OCI-M1 (cell line): ENCODE data around the gene SRGAP3.
A peak's percentile ranks its signal among the peaks of the same experiment; 100 is the strongest.

Experiments used
- DNase-seq: peaks from one replicate; lab custom pipeline; 2025; lab: John Stamatoyannopoulos, UW

Gene SRGAP3

DNA sequence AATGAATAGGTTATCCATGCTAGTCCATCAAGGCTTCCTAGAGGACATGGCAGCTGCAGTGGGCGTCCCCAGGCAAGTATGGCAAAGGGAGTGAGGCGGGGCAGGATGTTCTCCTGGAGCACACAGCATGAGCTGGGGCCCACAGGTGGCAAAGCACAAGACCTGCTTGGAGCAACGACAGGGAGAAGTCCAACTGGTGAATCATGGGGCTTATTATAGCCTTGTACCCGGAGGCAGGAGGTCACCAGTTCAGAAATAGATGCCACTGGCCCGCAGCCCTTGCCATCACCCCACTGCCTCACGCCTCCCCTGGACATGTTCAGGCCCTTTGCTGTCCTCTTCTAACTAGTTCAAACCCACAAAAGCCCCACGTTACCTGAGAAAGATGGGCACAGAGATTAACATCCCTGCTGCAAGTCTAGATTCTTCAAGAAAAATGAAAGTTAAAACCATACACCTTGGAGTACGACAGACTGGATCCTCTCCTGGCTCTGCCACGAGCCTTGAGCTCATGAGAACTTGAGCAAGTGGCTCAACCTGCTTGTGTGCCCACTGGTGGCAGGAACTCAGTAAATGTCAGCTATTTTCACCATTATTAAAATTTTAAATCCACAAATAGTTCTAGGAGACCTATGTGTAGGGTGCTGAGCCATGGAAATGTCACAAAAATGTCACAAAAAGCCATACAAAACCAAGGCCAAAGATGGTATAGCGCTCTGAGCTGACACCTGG lies 1.8 kb upstream of the SRGAP3 start:
- no peak for DNase-seq

DNA sequence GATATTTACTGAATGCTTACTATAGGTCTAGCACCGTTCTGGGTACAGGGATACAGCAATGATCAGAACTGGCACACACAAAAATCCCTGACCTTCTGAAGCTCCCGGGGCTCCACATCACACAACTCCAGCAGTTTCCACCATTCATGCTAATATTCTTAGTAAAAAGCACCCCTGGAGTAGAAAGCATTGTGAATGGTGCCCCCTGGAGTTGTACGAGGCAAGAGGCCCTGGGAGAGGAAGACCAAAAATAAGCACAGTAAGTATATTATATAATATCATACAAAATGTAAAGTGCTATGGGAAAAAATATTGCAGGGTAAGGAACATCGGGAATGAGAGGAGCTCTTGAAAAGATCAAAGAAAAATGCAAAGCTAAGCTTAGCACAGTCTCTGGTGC lies 790 bp upstream of the SRGAP3 start:
- no peak for DNase-seq

DNA sequence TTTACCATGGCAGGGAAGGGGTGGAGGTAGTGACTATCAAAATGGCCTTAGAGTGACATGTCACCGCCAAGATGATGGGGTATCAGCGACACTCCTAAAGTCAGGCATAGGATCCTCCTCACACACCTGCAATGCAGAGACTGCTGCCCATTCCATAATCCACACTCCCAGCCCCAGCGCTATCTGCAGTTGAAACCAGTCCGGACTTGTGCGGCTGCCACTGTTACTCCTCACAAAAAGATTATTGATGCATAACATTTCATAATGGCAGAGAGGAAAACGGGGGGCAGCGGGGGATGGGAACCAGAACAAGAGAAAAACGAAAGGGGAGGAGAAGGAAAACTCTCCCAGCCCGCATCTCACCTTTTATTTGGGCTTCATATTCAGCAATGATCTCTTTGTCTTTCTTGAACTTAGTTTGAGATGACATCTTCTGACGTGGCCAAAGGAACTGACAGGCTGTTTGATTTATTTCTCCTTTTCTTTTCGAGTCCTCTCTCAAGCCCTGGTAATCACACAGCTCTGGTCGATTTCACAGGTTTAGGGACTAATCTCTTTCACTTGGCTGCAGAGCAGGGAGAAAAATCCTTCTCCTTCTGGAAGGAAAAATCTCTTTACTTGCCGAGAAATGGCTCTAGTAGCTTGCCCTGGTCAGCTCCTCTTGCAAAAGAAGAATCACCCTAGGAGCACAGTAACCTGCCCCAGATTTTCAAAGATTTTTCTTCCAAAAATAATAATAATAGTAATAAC lies 749 bp downstream of the SRGAP3 start:
- peak; percentile 46 for DNase-seq

DNA sequence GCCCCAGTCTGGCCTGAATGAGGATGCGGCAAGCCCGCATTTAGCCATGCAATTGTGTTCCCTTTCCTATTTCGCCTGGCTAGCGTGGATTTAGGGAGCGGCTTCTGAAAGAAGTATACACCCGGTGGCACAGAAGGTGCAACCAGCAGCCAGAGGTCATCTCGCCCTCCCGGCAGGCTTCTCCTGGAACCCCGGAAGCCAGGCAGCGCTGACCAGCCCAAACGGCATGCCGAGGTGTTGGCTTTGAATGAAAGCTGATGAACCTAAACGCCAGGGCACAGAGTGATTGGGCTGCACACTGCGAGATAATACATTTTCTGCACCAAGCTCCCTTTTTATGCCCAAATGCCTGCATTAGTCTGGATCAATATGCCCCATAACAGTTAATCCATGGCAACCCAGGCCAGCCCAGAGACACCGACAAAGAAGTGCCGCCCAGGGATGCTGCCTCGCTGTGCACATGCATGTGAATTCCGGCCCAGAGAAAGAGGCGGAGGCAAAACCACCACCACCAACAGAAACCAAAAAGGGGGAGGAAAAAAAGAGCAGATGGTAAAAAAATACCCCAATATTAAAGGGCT lies 1.4 kb downstream of the SRGAP3 start:
- DNase-seq: no peak

DNA sequence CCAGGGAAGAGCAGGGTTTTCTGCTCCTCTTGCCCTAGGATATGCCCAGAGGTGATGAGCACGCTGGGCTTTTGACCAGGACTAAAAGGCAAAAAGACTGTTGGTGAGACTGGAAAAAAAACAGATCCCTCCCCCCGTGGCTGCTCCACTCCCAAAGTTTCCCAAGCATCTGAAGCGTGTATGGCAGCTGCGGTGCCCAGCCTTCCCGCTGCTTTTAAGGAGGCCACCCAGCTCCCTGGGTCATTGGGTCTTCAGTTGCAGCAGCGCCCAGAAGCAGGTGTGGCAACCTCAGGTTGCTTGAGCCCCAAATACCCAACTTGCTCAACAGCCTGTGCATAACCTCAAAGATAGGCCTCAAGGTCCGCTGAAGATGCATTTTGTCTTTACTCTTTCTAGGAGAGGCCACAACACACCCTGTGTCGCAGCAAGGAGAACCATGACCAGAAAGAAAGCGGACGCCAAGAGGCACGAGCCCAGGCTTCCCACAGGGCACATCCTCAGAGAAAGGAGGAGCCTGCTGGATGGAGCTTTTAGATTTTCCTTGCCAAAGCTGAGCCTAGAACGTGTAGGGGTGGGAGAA lies 2.0 kb downstream of the SRGAP3 start:
- no peak for DNase-seq

DNA sequence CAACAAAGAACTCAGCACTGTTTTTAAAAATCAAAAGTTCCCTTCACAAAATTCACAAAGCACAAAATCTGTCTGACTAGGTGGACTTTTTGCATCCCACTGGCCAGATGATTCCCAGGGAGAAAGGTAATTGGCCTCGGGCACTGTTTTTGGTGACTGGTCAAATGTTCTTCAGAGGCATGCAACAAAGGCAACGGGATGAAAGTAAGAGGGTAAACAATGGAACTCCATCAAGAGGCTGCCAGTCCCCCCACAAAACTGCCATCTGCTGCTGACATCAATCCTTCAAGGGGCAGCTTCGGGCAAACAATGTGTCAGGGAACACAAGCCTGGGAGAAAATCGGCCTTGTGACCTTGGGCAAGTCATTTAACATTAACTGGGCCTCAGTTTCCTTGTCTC lies 3.3 kb downstream of the SRGAP3 start:
- no peak for DNase-seq

DNA sequence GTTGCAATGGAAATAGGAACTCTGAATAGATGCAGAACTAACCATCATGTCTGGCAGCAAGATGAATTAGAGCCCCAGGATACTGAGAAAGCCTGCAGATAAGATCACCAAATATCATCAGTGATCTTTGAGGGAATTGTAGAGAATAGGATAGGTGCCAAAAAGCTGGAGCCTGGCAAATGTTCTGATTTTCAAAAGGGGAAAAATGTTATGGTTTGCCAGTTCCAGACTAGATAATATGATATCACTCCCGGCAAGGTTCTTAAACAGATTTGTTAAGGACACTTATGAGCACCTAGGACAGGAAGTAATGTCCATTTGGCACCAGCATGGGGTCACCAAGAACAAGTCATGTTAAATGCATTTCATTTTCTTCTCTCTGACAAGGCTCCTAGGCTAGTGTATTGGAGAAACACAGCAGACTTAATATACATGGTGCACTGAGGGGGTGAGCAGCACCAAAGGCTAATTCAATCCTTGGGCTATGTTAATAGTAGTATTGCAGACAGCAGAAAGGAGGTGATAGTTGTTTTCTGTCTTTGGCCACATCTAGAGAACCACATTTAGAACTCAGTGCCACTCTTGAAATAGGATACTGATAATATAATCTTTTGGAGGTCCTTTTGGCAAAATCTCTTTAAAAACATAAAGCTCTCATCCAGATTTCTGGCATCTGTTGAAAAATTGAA lies 4.8 kb downstream of the SRGAP3 start:
- DNase-seq: no peak

DNA sequence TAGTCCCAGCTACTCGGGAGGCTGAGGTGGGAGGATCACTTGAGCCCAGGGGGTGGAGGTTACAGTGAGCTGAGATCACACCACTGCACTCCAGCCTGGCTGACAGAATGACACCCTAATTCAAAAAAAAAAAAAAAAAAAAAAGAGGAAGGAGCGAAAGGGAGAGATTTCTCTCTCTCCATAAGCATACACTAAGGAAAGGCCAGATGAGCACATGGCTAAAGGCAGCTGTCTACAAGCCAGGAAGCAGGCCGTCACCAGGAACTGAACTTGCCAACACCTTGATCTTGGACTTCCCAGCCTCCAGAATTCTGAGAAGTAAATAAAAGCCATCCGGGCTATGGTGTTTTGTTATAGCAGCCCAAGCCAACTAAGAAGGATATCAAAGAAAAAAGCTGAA lies 7.5 kb downstream of the SRGAP3 start:
- DNase-seq: no peak

DNA sequence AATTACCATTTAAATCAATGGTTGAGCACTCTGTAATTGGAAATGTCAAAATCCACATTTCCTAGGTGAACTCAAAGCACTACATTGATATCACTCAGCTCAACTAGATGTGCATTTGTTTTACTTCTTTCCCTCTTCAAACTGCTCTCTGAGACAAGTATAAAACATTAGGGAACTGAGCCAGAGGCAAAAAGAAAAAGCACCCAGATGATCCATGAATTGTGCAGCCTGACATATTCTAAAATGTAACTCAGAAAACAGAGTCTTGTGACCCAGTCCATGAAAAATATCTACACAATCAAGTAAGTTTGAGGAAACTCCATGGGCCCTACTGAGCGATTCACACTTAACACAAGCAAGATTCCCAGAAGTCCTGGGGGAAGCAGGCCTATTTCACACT lies 9.8 kb downstream of the SRGAP3 start:
- DNase-seq: no peak

DNA sequence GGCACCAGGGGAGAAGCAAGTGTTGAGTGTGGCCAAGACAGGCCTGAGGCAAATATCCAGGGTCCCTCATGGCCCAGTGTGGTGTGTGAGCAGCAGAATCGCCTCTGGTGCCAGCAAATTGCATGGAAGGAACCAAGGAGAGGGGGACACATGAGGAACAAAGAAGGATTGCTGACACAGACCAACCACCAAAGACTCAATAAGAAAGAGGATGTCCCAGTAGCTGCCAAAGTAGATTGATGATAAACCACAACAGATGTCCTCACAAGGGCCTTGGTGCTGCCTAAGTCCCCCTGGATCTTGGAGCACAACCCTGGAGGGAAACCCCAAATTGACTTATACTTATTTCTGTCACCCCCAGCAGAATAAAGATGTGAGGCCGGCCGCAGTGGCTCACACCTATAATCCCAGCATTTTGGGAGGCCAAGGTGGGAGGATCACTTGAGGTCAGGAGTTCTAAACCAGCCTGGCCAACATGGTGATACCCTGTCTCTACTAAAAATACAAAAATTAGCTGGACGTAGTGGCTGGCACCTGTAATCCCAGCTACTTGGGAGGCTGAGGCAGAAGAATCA lies 10.6 kb downstream of the SRGAP3 start:
- DNase-seq: no peak

DNA sequence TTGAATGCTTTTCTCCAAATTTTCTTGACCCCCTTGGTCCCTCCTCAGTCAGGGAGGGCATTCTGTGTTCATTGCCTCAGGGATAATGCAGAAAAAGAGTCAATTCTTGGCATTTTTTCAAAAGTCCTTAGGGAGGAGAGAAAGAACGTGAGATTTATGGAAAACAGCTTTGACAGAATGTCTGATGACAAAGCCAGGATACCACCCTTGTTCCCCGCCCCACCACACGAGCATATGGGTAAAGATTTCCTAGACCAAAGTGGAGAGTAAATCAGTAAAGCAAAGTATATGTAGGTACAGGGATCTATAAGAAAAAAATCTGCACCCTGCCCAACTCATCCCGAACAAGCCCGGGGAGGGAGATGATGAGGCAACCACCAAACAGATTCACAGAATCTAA lies 11.2 kb downstream of the SRGAP3 start:
- no peak for DNase-seq

DNA sequence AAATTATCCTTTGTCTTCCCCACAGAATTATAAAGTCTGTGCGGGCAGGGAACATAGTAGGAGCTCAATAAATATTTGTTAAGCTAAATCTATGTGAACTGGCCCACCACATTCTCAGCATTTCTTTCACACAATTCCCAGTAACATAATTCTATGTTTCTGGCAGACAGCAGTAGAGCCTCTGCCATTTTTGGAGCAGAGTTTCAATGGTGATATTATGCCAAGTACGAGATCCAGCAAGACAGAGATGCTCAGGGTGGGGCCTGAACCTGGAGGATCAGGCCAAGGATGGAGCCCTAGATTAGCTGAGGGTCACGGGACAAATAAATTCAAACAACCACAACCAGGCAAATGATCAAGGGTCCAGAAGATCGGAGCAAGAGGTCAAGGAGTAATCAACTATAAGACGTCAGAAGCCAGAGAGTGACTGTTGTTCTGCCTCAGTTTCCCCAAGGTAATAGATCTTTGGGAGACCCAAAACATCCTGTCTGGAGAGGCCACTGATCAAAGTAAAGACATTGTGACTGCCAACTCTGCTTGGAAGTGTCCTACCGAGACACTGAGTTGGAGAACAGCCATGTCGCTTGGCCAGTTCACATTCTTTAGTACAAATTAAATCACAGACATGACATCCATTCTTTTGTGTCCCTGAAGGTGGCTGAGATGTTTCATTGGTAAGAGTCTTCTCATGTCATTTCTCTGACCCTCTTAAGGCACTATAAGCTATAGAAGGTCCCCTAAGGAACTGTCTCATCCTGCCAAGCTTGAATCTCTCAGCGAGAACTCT lies 15.4 kb downstream of the SRGAP3 start:
- no peak for DNase-seq

DNA sequence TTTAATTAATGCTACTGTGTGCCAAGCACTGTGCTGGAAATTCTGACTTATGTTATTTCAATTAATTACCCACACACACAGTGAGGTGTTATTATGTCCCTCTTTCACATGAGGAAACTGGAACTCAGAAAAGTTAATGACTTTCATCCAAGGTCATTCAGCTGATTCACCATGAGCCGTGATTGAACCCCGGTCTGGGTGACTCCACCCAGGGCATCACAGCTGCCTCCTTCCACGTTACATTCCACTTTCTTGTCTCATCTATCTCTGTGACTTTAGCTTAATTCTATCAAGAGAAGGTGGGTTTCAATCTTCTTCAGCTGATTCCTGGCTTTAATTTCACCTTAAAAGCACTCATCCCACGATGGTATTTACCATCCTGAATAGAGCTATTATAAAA lies 16.3 kb downstream of the SRGAP3 start:
- DNase-seq: no peak

DNA sequence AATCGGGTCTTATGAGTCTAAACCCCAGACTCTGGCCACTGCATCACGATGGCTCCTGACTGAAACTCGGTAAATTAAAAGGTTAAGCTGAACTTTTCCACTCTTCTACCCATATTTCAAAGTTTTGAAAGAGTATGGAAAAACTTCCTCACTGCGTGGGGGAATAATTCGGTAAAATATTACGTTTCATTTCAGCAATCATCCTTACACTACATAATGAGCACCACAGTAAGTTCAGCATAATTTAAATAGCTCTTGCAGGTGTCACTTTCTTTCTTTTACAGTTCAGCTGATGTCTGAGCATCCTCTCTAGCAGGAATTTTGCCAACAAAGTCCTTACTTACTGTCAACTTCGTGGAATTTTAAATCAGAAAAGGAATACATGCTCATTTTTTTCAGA lies 17.5 kb downstream of the SRGAP3 start:
- no peak for DNase-seq

DNA sequence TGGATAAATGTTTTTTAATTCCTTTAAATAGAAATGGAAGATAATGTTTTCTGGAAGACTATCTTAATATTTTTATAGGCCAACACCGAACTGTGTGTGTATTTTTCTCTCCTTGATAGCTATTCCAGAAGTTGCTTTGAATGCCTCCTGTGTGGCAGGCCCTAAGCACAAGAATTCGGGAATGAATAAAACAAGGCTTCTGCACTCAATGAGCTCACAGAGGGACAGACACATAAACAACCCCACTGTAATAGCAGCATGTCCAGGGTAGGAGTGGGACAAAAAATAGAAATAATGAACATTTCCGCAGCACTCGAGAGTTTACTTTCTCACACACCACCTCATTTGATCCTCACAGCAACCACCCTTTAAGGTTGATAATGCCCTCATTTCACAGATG lies 18.0 kb downstream of the SRGAP3 start:
- no peak for DNase-seq

DNA sequence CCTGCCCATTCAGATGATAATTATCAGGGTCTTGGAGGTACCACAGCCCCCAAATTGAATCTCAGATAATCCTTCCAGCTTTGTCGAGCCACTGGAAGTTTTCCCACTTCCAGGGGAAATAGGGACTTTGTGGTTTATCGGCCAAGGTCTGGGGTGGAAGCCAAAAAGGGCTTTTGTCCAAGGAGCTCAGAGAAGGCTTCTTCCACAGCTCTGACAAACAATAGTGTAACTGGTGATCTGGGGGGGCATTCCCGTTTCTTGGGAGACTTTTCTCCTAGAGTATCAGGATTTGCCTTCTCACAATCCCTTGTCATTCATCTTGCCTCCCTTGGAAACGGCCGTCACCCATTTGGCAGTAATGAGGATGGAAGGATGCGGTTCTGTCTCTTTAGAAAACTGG lies 18.4 kb downstream of the SRGAP3 start:
- DNase-seq: no peak

DNA sequence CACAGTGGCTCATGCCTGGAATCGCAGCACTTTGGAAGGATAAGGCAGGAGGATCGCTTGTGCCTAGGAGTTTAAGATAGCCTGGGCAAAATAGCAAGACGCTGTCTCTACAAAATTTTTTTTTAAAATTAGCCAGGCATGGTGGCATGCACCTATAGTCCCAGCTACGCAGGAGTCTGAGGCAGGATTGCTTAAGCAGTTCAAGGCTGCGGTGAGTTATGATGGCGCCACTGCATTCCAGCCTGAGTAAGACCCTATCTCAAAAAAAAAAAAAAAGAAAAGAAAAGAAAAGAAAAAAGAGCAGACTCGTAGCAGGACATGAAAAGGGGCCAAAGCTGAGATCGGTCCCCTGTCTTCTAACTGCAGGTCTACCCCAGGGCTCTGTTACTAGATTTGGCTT lies 18.9 kb downstream of the SRGAP3 start:
- no peak for DNase-seq

DNA sequence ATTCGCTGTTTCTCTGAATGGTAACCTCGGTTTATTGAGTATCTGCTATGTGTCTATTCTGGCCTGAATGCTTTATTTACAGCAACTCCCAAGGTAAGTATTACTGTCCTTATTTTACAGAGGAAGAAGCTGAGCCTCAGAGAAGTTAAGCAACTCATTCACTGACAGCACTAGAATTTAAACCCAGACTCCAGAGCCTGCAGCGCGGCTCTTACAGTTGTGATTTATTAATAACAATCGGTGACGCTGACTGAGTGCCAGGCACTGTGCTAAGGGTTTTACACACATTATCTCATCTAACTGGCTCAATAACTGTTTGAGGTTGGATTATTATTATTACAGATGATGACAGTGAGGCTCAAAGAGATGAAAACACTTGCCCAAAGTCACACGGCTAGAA lies 19.6 kb downstream of the SRGAP3 start:
- DNase-seq: no peak

DNA sequence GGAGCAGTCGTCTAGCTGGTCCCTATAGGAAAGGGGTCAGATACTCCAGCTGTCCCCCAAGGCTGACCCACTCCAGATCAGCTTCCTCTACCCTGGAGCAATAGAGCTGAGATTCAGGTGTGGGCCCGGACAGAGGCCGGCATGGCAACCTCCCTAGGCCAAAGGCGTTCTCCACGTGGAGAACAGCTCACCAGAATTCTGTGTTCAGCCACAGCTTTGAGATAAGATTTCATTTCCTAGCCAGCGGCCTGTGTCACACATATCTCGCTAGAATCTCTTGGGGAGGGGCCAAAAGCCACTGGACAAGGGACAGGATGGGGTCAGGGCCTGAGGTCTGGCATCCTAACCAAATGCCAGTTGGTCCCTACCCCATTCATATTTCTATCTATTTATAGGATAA lies 20.1 kb downstream of the SRGAP3 start:
- peak; percentile 31 for DNase-seq

DNA sequence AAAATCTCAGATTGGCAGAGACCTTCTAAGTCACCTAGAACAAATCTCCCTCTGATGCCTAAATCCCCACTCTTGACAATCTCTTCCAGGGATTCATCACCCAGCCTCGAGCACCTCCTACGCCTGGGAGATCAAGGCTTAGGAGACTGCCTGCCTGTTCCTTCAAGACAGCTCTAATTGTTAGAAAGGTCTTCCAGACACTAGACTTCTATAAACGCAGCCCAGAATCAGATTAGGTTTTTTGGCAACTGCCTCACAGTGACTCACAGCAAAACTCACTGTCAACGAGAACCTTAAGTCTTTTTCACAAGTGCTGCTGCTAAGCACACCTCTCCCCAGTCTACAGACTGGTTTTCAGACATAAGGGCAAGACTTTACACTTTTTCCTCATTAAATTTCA lies 23.1 kb downstream of the SRGAP3 start:
- DNase-seq: peak; percentile 72

DNA sequence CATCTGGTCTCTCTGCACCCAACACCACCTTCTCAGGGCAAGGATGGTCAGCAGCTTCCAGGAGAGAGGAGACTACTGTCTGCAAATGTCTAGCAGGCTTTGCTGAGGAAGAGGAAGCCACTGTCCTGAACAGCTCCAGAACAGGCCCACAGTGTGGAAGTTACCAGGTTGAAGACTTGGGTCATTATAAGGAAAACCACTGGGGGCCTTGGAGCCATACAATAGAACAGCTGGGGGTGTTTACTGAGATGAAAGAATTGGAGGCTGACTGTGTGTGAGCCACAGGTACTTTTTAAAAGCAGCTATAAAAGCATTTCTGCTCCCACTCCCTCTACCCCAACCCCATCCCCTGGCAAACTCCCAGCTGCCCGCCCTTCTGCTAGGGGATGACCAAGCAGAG lies 24.2 kb downstream of the SRGAP3 start:
- DNase-seq: no peak
